ENCODE results near the gene ARID2.

The ARID2 gene

GRCh38 chr12:45725631-45726602, 3.6 kb upstream of the ARID2 start:
- FAIRE-seq: peak; percentile 83

- FAIRE-seq: no peak
These were observed 2.8 kb upstream of the ARID2 start for GRCh38 chr12:45726603-45727300.

- peak; percentile 56 for FAIRE-seq
These were observed 2.1 kb upstream of the ARID2 start for GRCh38 chr12:45727301-45727979.

GRCh38 chr12:45727980-45728629, 1.4 kb upstream of the ARID2 start:
- FAIRE-seq: peak; percentile 56

- FAIRE-seq: no peak
These were observed 775 bp upstream of the ARID2 start for GRCh38 chr12:45728630-45729232.

GRCh38 chr12:45730084-45730347, 510 bp downstream of the ARID2 start:
- FAIRE-seq: no peak

GRCh38 chr12:45730348-45731189, 1.1 kb downstream of the ARID2 start:
- no peak for FAIRE-seq

- FAIRE-seq: peak; percentile 21
These were observed 1.8 kb downstream of the ARID2 start for GRCh38 chr12:45731190-45731775.

- FAIRE-seq: no peak
These were observed 2.7 kb downstream of the ARID2 start for GRCh38 chr12:45732250-45732649.

GRCh38 chr12:45732936-45733335, 3.4 kb downstream of the ARID2 start:
- FAIRE-seq: peak; percentile 27

GRCh38 chr12:45737638-45738037, 8.1 kb downstream of the ARID2 start:
- no peak for FAIRE-seq

GRCh38 chr12:45742590-45742989, 13.1 kb downstream of the ARID2 start:
- no peak for FAIRE-seq

GRCh38 chr12:45743247-45743646, 13.7 kb downstream of the ARID2 start:
- FAIRE-seq: no peak

- FAIRE-seq: peak; percentile 71
These were observed 16.4 kb downstream of the ARID2 start for GRCh38 chr12:45745861-45746277.

- no peak for FAIRE-seq
These were observed 27.2 kb downstream of the ARID2 start for GRCh38 chr12:45756666-45757065.

- no peak for FAIRE-seq
These were observed 27.7 kb downstream of the ARID2 start for GRCh38 chr12:45757172-45757571.

GRCh38 chr12:45760333-45760732, 30.8 kb downstream of the ARID2 start:
- FAIRE-seq: no peak

GRCh38 chr12:45762185-45763110, 32.9 kb downstream of the ARID2 start:
- peak; percentile 82 for FAIRE-seq

GRCh38 chr12:45763381-45763780, 33.9 kb downstream of the ARID2 start:
- no peak for FAIRE-seq

- FAIRE-seq: no peak
These were observed 38.7 kb downstream of the ARID2 start for GRCh38 chr12:45768194-45768593.

All from islet of Langerhans (tissue), 1 donor.